GM23338 (cell line): ENCODE measurements around the gene WIPI1.

Experiments
- CREB1 ChIP-seq: fragments of 250-450 bp; sonication (Bioruptor Pico); IDR thresholded peaks from 2 replicates; pipeline ENCODE4 v1.5.0; 2020; ENCODE audit warnings: low read depth, mild to moderate bottlenecking, moderate library complexity
- EZH2 ChIP-seq: fragments of 200-600 bp; sonication (generic); IDR thresholded peaks from one replicate; pipeline ENCODE4 v1.8.0; 2017; ENCODE audit warnings: antibody characterized with exemption, mild to moderate bottlenecking, low read depth; ENCODE audit not compliant: unreplicated experiment
- EZH2phosphoT487 ChIP-seq: fragments of 200-600 bp; sonication (generic); IDR thresholded peaks from one replicate; pipeline ENCODE4 v1.8.1; 2018; ENCODE audit warnings: antibody characterized with exemption; ENCODE audit not compliant: unreplicated experiment
- POLR2AphosphoS5 ChIP-seq: IDR thresholded peaks from 2 replicates; pipeline ENCODE4 v1.6.1; 2016; ENCODE audit warnings: antibody characterized with exemption, low read depth
- ZNF114 ChIP-seq: fragments of 250-450 bp; sonication (Bioruptor Pico); IDR thresholded peaks from 2 replicates; pipeline ENCODE4 v1.5.0; 2020; ENCODE audit warnings: mild to moderate bottlenecking, moderate library complexity
- ZNF331 ChIP-seq: fragments of 250-450 bp; sonication (Bioruptor Pico); IDR thresholded peaks from 2 replicates; pipeline ENCODE4 v1.5.0; 2020; ENCODE audit warnings: low read depth, mild to moderate bottlenecking, moderate library complexity
- TF ChIP-seq, protein P1 (sequence below), 2 experiments: fragments of 200-600 bp in 1 of 2; sonication (generic) in 1 of 2; conservative IDR thresholded peaks; 2 replicates each; pipeline versions ENCODE4 v1.5.1 to v1.6.1; 2016 to 2017; ENCODE audit warnings: antibody characterized with exemption in 2 of 2, low read depth in 2 of 2, mild to moderate bottlenecking in 2 of 2, moderate library complexity in 1 of 2
- TF ChIP-seq, protein P2 (sequence below): IDR thresholded peaks from one replicate; pipeline ENCODE4 v1.6.1; 2018; ENCODE audit warnings: antibody characterized with exemption; ENCODE audit not compliant: unreplicated experiment

GRCh38 chr17:68379692-68380677 is 77.3 kb downstream of the WIPI1 start:
- TF ChIP-seq EZH2, result no peak
- TF ChIP-seq, protein P1, sequence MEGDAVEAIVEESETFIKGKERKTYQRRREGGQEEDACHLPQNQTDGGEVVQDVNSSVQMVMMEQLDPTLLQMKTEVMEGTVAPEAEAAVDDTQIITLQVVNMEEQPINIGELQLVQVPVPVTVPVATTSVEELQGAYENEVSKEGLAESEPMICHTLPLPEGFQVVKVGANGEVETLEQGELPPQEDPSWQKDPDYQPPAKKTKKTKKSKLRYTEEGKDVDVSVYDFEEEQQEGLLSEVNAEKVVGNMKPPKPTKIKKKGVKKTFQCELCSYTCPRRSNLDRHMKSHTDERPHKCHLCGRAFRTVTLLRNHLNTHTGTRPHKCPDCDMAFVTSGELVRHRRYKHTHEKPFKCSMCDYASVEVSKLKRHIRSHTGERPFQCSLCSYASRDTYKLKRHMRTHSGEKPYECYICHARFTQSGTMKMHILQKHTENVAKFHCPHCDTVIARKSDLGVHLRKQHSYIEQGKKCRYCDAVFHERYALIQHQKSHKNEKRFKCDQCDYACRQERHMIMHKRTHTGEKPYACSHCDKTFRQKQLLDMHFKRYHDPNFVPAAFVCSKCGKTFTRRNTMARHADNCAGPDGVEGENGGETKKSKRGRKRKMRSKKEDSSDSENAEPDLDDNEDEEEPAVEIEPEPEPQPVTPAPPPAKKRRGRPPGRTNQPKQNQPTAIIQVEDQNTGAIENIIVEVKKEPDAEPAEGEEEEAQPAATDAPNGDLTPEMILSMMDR (conservative IDR thresholded peaks at IDR 0.05; ENCODE audit: low read depth in 2 of 2), result no peak
- no peak for TF ChIP-seq POLR2AphosphoS5
- TF ChIP-seq EZH2phosphoT487, result no peak
- TF ChIP-seq, protein P2, sequence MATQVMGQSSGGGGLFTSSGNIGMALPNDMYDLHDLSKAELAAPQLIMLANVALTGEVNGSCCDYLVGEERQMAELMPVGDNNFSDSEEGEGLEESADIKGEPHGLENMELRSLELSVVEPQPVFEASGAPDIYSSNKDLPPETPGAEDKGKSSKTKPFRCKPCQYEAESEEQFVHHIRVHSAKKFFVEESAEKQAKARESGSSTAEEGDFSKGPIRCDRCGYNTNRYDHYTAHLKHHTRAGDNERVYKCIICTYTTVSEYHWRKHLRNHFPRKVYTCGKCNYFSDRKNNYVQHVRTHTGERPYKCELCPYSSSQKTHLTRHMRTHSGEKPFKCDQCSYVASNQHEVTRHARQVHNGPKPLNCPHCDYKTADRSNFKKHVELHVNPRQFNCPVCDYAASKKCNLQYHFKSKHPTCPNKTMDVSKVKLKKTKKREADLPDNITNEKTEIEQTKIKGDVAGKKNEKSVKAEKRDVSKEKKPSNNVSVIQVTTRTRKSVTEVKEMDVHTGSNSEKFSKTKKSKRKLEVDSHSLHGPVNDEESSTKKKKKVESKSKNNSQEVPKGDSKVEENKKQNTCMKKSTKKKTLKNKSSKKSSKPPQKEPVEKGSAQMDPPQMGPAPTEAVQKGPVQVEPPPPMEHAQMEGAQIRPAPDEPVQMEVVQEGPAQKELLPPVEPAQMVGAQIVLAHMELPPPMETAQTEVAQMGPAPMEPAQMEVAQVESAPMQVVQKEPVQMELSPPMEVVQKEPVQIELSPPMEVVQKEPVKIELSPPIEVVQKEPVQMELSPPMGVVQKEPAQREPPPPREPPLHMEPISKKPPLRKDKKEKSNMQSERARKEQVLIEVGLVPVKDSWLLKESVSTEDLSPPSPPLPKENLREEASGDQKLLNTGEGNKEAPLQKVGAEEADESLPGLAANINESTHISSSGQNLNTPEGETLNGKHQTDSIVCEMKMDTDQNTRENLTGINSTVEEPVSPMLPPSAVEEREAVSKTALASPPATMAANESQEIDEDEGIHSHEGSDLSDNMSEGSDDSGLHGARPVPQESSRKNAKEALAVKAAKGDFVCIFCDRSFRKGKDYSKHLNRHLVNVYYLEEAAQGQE, result no peak
- TF ChIP-seq CREB1 (CRISPR knock-in tag), result no peak
- TF ChIP-seq ZNF114 (CRISPR knock-in tag), result no peak
- TF ChIP-seq ZNF331 (CRISPR knock-in tag), result no peak
